ENCODE measurements around the gene LRRN3. TPM values are rescaled to one million over a fixed set of nuclear protein-coding genes. Genes with fewer than 3 reads are reported as not detected.

Gene LRRN3
- total RNA-seq, 6 experiments from 2014 or later = 0.19 to 0.31 (median 0.22) TPM; not detected in 2

GRCh38 chr7:111092406-111093236 lies 1.7 kb downstream of the LRRN3 start:
- Histone ChIP-seq H3K4me1 (no peaks in the 10 kb centered on the region), H3K9me3 (no peaks in the 10 kb centered on the region), H3K27me3 (no peaks in the 10 kb centered on the region), H3K4me3 (no peak overlapping the region), H3K27ac (no peak overlapping the region), H3K36me3 (no peaks in the 10 kb centered on the region)
- intact Hi-C loops (cut with DNase I) = no loop called here
- no peak for TF ChIP-seq POLR2A (IDR thresholded peaks at IDR 0.05)
- TF ChIP-seq, protein P1, sequence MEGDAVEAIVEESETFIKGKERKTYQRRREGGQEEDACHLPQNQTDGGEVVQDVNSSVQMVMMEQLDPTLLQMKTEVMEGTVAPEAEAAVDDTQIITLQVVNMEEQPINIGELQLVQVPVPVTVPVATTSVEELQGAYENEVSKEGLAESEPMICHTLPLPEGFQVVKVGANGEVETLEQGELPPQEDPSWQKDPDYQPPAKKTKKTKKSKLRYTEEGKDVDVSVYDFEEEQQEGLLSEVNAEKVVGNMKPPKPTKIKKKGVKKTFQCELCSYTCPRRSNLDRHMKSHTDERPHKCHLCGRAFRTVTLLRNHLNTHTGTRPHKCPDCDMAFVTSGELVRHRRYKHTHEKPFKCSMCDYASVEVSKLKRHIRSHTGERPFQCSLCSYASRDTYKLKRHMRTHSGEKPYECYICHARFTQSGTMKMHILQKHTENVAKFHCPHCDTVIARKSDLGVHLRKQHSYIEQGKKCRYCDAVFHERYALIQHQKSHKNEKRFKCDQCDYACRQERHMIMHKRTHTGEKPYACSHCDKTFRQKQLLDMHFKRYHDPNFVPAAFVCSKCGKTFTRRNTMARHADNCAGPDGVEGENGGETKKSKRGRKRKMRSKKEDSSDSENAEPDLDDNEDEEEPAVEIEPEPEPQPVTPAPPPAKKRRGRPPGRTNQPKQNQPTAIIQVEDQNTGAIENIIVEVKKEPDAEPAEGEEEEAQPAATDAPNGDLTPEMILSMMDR (IDR thresholded peaks at IDR 0.05) = no peak
- 62% methylated on average over 2 of the region's 2 CpGs for WGBS (ENCODE audit: insufficient coverage, low coverage, low lambda C conversion rate, missing lambda C conversion rate)
- DNase-seq = no peak
- ATAC-seq = no peak

- TF ChIP-seq, protein P1 (IDR thresholded peaks at IDR 0.05) = no peak
- no peak for TF ChIP-seq POLR2A (IDR thresholded peaks at IDR 0.05)
- ATAC-seq = no peak
Observed at GRCh38 chr7:111093496-111093895, 2.6 kb downstream of the LRRN3 start.

GRCh38 chr7:111094419-111094818 lies 3.5 kb downstream of the LRRN3 start:
- H3K36me3 ChIP-seq = no peaks in the 10 kb centered on the region
- H3K27ac ChIP-seq = no peak overlapping the region
- H3K4me3 ChIP-seq = no peak overlapping the region
- no peaks in the 10 kb centered on the region for H3K9me3 ChIP-seq
- DNase-seq = no peak
- no peak for ATAC-seq
- WGBS (ENCODE audit: insufficient coverage, low coverage, low lambda C conversion rate, missing lambda C conversion rate) = 58% methylated on average over 1 of the region's 1 CpG
- H3K27me3 ChIP-seq = no peaks in the 10 kb centered on the region
- no peaks in the 10 kb centered on the region for H3K4me1 ChIP-seq
- TF ChIP-seq, protein P1 (IDR thresholded peaks at IDR 0.05) = no peak
- no peak for TF ChIP-seq POLR2A (IDR thresholded peaks at IDR 0.05)
- intact Hi-C loops (cut with DNase I) = no loop called here

More at GRCh38 chr7:111093496-111093895, 2.6 kb downstream of the LRRN3 start:
- DNase-seq = no peak
- H3K4me3 ChIP-seq = no peak overlapping the region
- H3K27me3 ChIP-seq = no peaks in the 10 kb centered on the region
- no peaks in the 10 kb centered on the region for H3K36me3 ChIP-seq
- H3K27ac ChIP-seq = no peak overlapping the region
- intact Hi-C loops (cut with DNase I) = no loop called here
- WGBS (ENCODE audit: insufficient coverage, low coverage, low lambda C conversion rate, missing lambda C conversion rate) = 89% methylated on average over 4 of the region's 4 CpGs
- H3K9me3 ChIP-seq = no peaks in the 10 kb centered on the region
- no peaks in the 10 kb centered on the region for H3K4me1 ChIP-seq

DNA sequence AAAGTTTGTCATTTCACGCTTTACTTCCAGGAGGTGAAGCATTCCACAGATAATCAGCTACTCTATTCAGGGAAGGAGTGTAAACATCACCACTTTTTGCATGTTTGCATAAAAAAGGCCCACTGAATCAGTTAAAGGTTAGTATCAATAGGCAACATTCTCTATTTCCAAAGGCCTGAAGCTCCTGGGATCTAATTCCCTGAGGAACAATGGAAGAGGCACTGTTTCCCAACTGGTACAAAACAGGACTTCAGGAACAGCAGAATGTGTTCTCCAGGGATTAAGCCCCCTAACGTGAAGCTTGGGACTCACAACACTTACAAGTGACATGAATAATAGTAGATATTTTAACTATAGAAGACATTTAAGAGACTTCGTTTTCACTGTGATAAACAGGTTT lies 6.1 kb downstream of the LRRN3 start:
- H3K36me3 ChIP-seq = no peaks in the 10 kb centered on the region
- H3K9me3 ChIP-seq = no peaks in the 10 kb centered on the region
- H3K4me1 ChIP-seq = no peaks in the 10 kb centered on the region
- TF ChIP-seq POLR2A (IDR thresholded peaks at IDR 0.05) = no peak
- TF ChIP-seq, protein P1 (IDR thresholded peaks at IDR 0.05) = no peak
- ATAC-seq (no peak), DNase-seq (no peak)
- H3K4me3 ChIP-seq = no peak overlapping the region
- intact Hi-C loops (cut with DNase I) = no loop called here
- H3K27me3 ChIP-seq = no peaks in the 10 kb centered on the region
- 80% methylated on average over 3 of the region's 3 CpGs for WGBS (ENCODE audit: insufficient coverage, low coverage, low lambda C conversion rate, missing lambda C conversion rate)
- H3K27ac ChIP-seq = no peak overlapping the region

Data from right lobe of liver (tissue), 6 donors.